Activated B cell treated with CpG ODN at 0.5 μM for 24 hours (primary cell): Measurements from ENCODE around the gene ACAT1. TPM values are rescaled to one million over a fixed set of nuclear protein-coding genes. Genes with fewer than 3 reads are reported as not detected.

Experiments
- ATAC-seq: fragments of 200-7000 bp; cut with Tn5 transposase; one replicate; pipeline ENCODE4 v1.10.0; 2021; ENCODE audit warnings: low read depth, mild to moderate bottlenecking, moderate library complexity
- CTCF ChIA-PET: fragments of 350-600 bp; sonication (Branson Sonifier 250); formaldehyde crosslinking; loops from one replicate; lab custom pipeline; 2021; ENCODE audit warnings: antibody characterized with exemption; lab: Charles Lee
- POLR2A ChIA-PET: fragments of 350-600 bp; sonication (Branson Sonifier 250); formaldehyde crosslinking; loops from one replicate; lab custom pipeline; 2021; ENCODE audit warnings: antibody characterized with exemption; lab: Charles Lee
- DNase-seq: peaks from one replicate; pipeline ENCODE4 v3.0.0; 2022
- H3K27ac Mint-ChIP-seq: one replicate; pipeline ENCODE4 v1.8.0; 2020; ENCODE audit warnings: mixed read lengths
- H3K27me3 Mint-ChIP-seq: one replicate; pipeline ENCODE4 v1.8.0; 2021; ENCODE audit warnings: mixed read lengths
- H3K36me3 Mint-ChIP-seq: one replicate; pipeline ENCODE4 v1.8.0; 2021; ENCODE audit warnings: low read depth, mixed read lengths
- H3K4me1 Mint-ChIP-seq: one replicate; pipeline ENCODE4 v1.8.0; 2021; ENCODE audit warnings: mixed read lengths
- H3K4me3 Mint-ChIP-seq: one replicate; pipeline ENCODE4 v1.8.0; 2020; ENCODE audit warnings: mild to moderate bottlenecking, mixed read lengths
- H3K9me3 Mint-ChIP-seq: one replicate; pipeline ENCODE4 v1.8.0; 2020; ENCODE audit warnings: mixed read lengths
- CTCF ChIP-seq: fragments of 200-600 bp; IDR thresholded peaks from one replicate; pipeline ENCODE4 v1.8.0; 2022; ENCODE audit warnings: antibody characterized with exemption, mild to moderate bottlenecking
- intact Hi-C: fragments of 100-400 bp; cut with micrococcal nuclease; formaldehyde crosslinking; loops from one replicate; pipeline ENCODE4 v1.15.1; 2024
- total RNA-seq: library from RNA; stranded (reverse); gene quantifications from 2 replicates; pipeline ENCODE4 v1.2.3, GENCODE V29; 2022

The ACAT1 gene
- total RNA-seq = 50.1 and 51.1 TPM in 2 replicates

GRCh38 chr11:108121274-108122155 lies at the start of gene ACAT1:
Gene ACAT1, plus strand, starts transcription at chr11:108121567. Its CDS starts 40 bp downstream, at chr11:108121607.
- H3K9me3 Mint-ChIP-seq = no peaks in the 10 kb centered on the region
- DNase-seq (peak; percentile 96), ATAC-seq (peak; percentile 99)
- H3K27ac Mint-ChIP-seq = peak within 1 kb of the TSS; percentile 56
- CTCF ChIA-PET = no interaction called here
- POLR2A ChIA-PET = interaction anchor here (0.7 kb wide), 2 partner anchors 543 to 554 kb away, joined by 3 to 4 read pairs; partner anchors contain the start of gene DDX10
- TF ChIP-seq CTCF = no peak
- intact Hi-C loops = loop anchor here (1.0 to 10.0 kb wide), 11 partner anchors 40 to 557 kb away; partner anchors contain the start of genes ALKBH8, C11orf65, DDX10 and POGLUT3
- peak within 1 kb of the TSS; percentile 87 for H3K4me3 Mint-ChIP-seq
- H3K27me3 Mint-ChIP-seq = no peaks in the 10 kb centered on the region
- peaks cover 39% of the 10 kb centered on the region for H3K4me1 Mint-ChIP-seq
- H3K36me3 Mint-ChIP-seq = peaks cover 5% of the 10 kb centered on the region

- no peaks in the 10 kb centered on the region for H3K27me3 Mint-ChIP-seq
- DNase-seq (no peak), ATAC-seq (no peak)
- CTCF ChIA-PET = no interaction called here
- H3K4me3 Mint-ChIP-seq = no peak overlapping the region
- POLR2A ChIA-PET = interaction anchor here (0.6 kb wide), 2 partner anchors 11 to 257 kb away, joined by 3 read pairs; no protein-coding TSS in a partner anchor
- H3K36me3 Mint-ChIP-seq = peaks cover 69% of the 10 kb centered on the region
- no peak overlapping the region for H3K27ac Mint-ChIP-seq
- H3K4me1 Mint-ChIP-seq = no peaks in the 10 kb centered on the region
- H3K9me3 Mint-ChIP-seq = no peaks in the 10 kb centered on the region
- TF ChIP-seq CTCF = no peak
- intact Hi-C loops = no loop called here
Observed at GRCh38 chr11:108084811-108085210, 36.6 kb upstream of the ACAT1 start.

GRCh38 chr11:108085672-108086071 lies 35.7 kb upstream of the ACAT1 start:
- ChIA-PET CTCF (interaction anchor here (1.4 kb wide), 1 partner anchor 77 kb away, joined by 3 read pairs; the partner anchor contains the start of gene CUL5), POLR2A (no interaction called here)
- intact Hi-C loops = no loop called here
- no peaks in the 10 kb centered on the region for H3K9me3 Mint-ChIP-seq
- TF ChIP-seq CTCF = no peak
- H3K27ac Mint-ChIP-seq = no peak overlapping the region
- no peak for DNase-seq
- H3K27me3 Mint-ChIP-seq = no peaks in the 10 kb centered on the region
- H3K4me1 Mint-ChIP-seq = no peaks in the 10 kb centered on the region
- no peak overlapping the region for H3K4me3 Mint-ChIP-seq
- peaks cover 61% of the 10 kb centered on the region for H3K36me3 Mint-ChIP-seq
- no peak for ATAC-seq

- DNase-seq = no peak
- ChIA-PET POLR2A (no interaction called here), CTCF (no interaction called here)
- H3K4me3 Mint-ChIP-seq = no peak overlapping the region
- H3K9me3 Mint-ChIP-seq = no peaks in the 10 kb centered on the region
- intact Hi-C loops = no loop called here
- no peak overlapping the region for H3K27ac Mint-ChIP-seq
- ATAC-seq = no peak
- no peak for TF ChIP-seq CTCF
- H3K4me1 Mint-ChIP-seq = no peaks in the 10 kb centered on the region
- no peaks in the 10 kb centered on the region for H3K27me3 Mint-ChIP-seq
- peaks cover 52% of the 10 kb centered on the region for H3K36me3 Mint-ChIP-seq
Observed at GRCh38 chr11:108092134-108092533, 29.2 kb upstream of the ACAT1 start.

- Mint-ChIP-seq H3K27me3 (no peaks in the 10 kb centered on the region), H3K4me3 (no peak overlapping the region), H3K4me1 (no peaks in the 10 kb centered on the region), H3K36me3 (peaks cover 60% of the 10 kb centered on the region), H3K9me3 (no peaks in the 10 kb centered on the region), H3K27ac (no peak overlapping the region)
- DNase-seq (no peak), ATAC-seq (no peak)
- intact Hi-C loops = no loop called here
- TF ChIP-seq CTCF = no peak
- CTCF ChIA-PET = no interaction called here
- POLR2A ChIA-PET = no interaction called here
Observed at GRCh38 chr11:108093128-108093904, 28.1 kb upstream of the ACAT1 start.
